Activated T-helper 9 cell treated with anti-CD3 and anti-CD28 coated beads, Interleukin-2, amount 50 U/mL, for 16 hours (primary cell): ENCODE data around the gene RNPEP.
"Not testable (repeated sequence)": the region's sequence is repeated elsewhere in the genome, so short reads cannot be mapped to it uniquely, and the experiment has no call there.

Experiments used
- DNase-seq: peaks from one replicate; pipeline ENCODE4 v3.0.0-alpha.2; 2020; ENCODE audit warnings: low read depth

Gene RNPEP

GRCh38 chr1:202036595-202037387, 54.3 kb downstream of the RNPEP start:
- no peak for DNase-seq

- DNase-seq = no peak
These were observed 55.4 kb downstream of the RNPEP start for GRCh38 chr1:202037706-202038296.

- DNase-seq = no peak
These were observed 56.4 kb downstream of the RNPEP start for GRCh38 chr1:202038688-202039346.

- DNase-seq = no peak
These were observed 63.3 kb downstream of the RNPEP start for GRCh38 chr1:202045705-202046104.

GRCh38 chr1:202046227-202046626, 63.8 kb downstream of the RNPEP start:
- DNase-seq = no peak

- no peak for DNase-seq
These were observed 64.6 kb downstream of the RNPEP start for GRCh38 chr1:202046748-202047708.

- DNase-seq = no peak
These were observed 65.5 kb downstream of the RNPEP start for GRCh38 chr1:202047977-202048376.

- no peak for DNase-seq
These were observed 66.7 kb downstream of the RNPEP start for GRCh38 chr1:202049129-202049528.

- DNase-seq = no peak
These were observed 71.6 kb downstream of the RNPEP start for GRCh38 chr1:202054094-202054493.

- DNase-seq = not testable (repeated sequence)
These were observed 72.2 kb downstream of the RNPEP start for GRCh38 chr1:202054673-202055072.
